ENCODE results near the gene GPR146. TPM values are rescaled to one million over a fixed set of nuclear protein-coding genes. Genes with fewer than 3 reads are reported as not detected.

The GPR146 gene
- total and polyA plus RNA-seq, 9 of the 15 experiments (the other 6 are each of a cell fraction or from before 2014, with no cell fraction given) = 0.22 to 3.6 (median 0.64) TPM; not detected in 2

DNA sequence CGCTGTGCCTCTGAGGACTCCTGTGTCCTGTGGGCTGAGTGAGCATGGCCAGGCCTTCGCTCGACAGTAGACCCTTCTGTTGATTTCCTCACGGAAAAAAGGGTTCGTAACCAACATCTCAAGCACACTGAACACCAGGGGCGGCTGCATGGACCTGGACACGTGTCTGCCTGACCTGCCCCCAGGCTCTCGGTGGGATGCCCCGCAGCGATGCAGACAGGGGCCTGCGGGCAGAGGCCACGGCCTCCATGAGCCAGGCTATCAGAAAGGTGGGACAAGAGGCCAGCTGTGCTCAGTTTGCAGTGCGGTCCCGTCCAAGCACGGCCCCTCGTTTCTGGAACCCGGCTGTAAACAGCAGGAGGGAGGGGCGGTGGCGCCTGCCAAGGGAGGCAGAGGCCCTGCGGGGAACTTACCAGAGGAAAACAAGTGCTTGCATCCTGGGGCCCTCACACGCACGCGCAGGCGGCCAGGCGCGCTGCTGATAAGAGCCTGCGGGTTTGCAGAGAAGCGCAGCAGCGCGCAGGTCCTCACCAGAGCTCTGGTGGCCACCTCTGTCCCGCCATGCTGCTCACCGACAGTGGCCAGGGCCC is 10.6 kb downstream of the GPR146 start (continued):
- no peak for TF ChIP-seq IRF2 (CRISPR knock-in tag; IDR thresholded peaks at IDR 0.05)
- TF ChIP-seq, protein P1, sequence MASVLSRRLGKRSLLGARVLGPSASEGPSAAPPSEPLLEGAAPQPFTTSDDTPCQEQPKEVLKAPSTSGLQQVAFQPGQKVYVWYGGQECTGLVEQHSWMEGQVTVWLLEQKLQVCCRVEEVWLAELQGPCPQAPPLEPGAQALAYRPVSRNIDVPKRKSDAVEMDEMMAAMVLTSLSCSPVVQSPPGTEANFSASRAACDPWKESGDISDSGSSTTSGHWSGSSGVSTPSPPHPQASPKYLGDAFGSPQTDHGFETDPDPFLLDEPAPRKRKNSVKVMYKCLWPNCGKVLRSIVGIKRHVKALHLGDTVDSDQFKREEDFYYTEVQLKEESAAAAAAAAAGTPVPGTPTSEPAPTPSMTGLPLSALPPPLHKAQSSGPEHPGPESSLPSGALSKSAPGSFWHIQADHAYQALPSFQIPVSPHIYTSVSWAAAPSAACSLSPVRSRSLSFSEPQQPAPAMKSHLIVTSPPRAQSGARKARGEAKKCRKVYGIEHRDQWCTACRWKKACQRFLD (CRISPR knock-in tag; IDR thresholded peaks at IDR 0.05) = peak; percentile 35; the same call in 1 of the 2 replicates
- TF ChIP-seq RB1 (IDR thresholded peaks at IDR 0.05; ENCODE audit: low read depth) = peak; percentile 19; the same call in 1 of the 2 replicates
- no peak for TF ChIP-seq ZNF41 (CRISPR knock-in tag; conservative IDR thresholded peaks at IDR 0.05)
- TF ChIP-seq ZKSCAN1 (IDR thresholded peaks at IDR 0.05; ENCODE audit: low read depth, low read length) = peak; percentile 65; the same call in 1 of the 2 replicates
- TF ChIP-seq RBFOX2 (IDR thresholded peaks at IDR 0.05; ENCODE audit: low read depth, low read length) = peak; percentile 68
- TF ChIP-seq RAD21 (CRISPR knock-in tag; conservative IDR thresholded peaks at IDR 0.05 in 1 of 2, IDR thresholded peaks at IDR 0.05 in 1 of 2) = 0 out of 4 replicates have a peak, but pooled peaks of 1 of the 2 experiments have one; percentile 2
- TF ChIP-seq, protein P2, sequence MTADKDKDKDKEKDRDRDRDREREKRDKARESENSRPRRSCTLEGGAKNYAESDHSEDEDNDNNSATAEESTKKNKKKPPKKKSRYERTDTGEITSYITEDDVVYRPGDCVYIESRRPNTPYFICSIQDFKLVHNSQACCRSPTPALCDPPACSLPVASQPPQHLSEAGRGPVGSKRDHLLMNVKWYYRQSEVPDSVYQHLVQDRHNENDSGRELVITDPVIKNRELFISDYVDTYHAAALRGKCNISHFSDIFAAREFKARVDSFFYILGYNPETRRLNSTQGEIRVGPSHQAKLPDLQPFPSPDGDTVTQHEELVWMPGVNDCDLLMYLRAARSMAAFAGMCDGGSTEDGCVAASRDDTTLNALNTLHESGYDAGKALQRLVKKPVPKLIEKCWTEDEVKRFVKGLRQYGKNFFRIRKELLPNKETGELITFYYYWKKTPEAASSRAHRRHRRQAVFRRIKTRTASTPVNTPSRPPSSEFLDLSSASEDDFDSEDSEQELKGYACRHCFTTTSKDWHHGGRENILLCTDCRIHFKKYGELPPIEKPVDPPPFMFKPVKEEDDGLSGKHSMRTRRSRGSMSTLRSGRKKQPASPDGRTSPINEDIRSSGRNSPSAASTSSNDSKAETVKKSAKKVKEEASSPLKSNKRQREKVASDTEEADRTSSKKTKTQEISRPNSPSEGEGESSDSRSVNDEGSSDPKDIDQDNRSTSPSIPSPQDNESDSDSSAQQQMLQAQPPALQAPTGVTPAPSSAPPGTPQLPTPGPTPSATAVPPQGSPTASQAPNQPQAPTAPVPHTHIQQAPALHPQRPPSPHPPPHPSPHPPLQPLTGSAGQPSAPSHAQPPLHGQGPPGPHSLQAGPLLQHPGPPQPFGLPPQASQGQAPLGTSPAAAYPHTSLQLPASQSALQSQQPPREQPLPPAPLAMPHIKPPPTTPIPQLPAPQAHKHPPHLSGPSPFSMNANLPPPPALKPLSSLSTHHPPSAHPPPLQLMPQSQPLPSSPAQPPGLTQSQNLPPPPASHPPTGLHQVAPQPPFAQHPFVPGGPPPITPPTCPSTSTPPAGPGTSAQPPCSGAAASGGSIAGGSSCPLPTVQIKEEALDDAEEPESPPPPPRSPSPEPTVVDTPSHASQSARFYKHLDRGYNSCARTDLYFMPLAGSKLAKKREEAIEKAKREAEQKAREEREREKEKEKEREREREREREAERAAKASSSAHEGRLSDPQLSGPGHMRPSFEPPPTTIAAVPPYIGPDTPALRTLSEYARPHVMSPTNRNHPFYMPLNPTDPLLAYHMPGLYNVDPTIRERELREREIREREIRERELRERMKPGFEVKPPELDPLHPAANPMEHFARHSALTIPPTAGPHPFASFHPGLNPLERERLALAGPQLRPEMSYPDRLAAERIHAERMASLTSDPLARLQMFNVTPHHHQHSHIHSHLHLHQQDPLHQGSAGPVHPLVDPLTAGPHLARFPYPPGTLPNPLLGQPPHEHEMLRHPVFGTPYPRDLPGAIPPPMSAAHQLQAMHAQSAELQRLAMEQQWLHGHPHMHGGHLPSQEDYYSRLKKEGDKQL (CRISPR knock-in tag; IDR thresholded peaks at IDR 0.05; ENCODE audit: borderline replicate concordance) = 0 out of 2 replicates have a peak, but pooled peaks have one; percentile 15
- peak in 1 of 2 experiments; percentile 83; a peak in 2 of 4 replicates for TF ChIP-seq RCOR1 (IDR thresholded peaks at IDR 0.05; ENCODE audit: borderline replicate concordance in 1 of 2, low read depth in 2 of 2, low read length in 2 of 2)
- TF ChIP-seq, protein P3, sequence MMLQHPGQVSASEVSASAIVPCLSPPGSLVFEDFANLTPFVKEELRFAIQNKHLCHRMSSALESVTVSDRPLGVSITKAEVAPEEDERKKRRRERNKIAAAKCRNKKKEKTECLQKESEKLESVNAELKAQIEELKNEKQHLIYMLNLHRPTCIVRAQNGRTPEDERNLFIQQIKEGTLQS (IDR thresholded peaks at IDR 0.05) = no peak
- TF ChIP-seq, protein P3 (CRISPR knock-in tag; conservative IDR thresholded peaks at IDR 0.05) = no peak
- no peak for TF ChIP-seq SP2 (IDR thresholded peaks at IDR 0.05; ENCODE audit: extremely low read depth, low read depth, low read length, poor library complexity, severe bottlenecking)
- no peak for TF ChIP-seq CHD1 (IDR thresholded peaks at IDR 0.05; ENCODE audit: low read length)
- peak; percentile 77 for TF ChIP-seq HMGN3 (IDR thresholded peaks at IDR 0.05; ENCODE audit: borderline replicate concordance, extremely low read depth, insufficient read length, low read depth, low read length)
- no peak for TF ChIP-seq ZNF696 (CRISPR knock-in tag; conservative IDR thresholded peaks at IDR 0.05)
- 0 out of 2 replicates have a peak, but pooled peaks have one; percentile 11 for TF ChIP-seq TAL1 (IDR thresholded peaks at IDR 0.05)
- TF ChIP-seq, protein P4, sequence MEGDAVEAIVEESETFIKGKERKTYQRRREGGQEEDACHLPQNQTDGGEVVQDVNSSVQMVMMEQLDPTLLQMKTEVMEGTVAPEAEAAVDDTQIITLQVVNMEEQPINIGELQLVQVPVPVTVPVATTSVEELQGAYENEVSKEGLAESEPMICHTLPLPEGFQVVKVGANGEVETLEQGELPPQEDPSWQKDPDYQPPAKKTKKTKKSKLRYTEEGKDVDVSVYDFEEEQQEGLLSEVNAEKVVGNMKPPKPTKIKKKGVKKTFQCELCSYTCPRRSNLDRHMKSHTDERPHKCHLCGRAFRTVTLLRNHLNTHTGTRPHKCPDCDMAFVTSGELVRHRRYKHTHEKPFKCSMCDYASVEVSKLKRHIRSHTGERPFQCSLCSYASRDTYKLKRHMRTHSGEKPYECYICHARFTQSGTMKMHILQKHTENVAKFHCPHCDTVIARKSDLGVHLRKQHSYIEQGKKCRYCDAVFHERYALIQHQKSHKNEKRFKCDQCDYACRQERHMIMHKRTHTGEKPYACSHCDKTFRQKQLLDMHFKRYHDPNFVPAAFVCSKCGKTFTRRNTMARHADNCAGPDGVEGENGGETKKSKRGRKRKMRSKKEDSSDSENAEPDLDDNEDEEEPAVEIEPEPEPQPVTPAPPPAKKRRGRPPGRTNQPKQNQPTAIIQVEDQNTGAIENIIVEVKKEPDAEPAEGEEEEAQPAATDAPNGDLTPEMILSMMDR (IDR thresholded peaks at IDR 0.05 in 2 of 3, conservative IDR thresholded peaks at IDR 0.05 in 1 of 3; ENCODE audit: insufficient read depth in 2 of 3, low read depth in 1 of 3, low read length in 3 of 3) = peak in 2 of 3 experiments; percentile 8 to 11; a peak in 1 of 6 replicates
